ENCODE measurements around the gene MLLT3. TPM values are rescaled to one million over a fixed set of nuclear protein-coding genes. Genes with fewer than 3 reads are reported as not detected.

The MLLT3 gene
- total RNA-seq, 1 experiment from 2014 or later, result 7.0 TPM

- ATAC-seq (no peak), DNase-seq (ENCODE audit: low spot score) (no peak)
- CTCF ChIA-PET, result interaction anchor here (0.7 to 2.6 kb wide), 5 partner anchors 20 to 388 kb away, joined by 3 to 9 read pairs (median 4); partner anchors contain the start of gene MLLT3
- Mint-ChIP-seq H3K36me3 (no peaks in the 10 kb centered on the region), H3K27me3 (ENCODE audit: low read depth) (no peaks in the 10 kb centered on the region), H3K4me1 (peaks cover 37% of the 10 kb centered on the region), H3K4me3 (no peak overlapping the region), H3K9me3 (no peaks in the 10 kb centered on the region), H3K27ac (no peak overlapping the region)
- POLR2A ChIA-PET, result no interaction called here
- TF ChIP-seq USF2 (CRISPR knock-in tag; IDR thresholded peaks at IDR 0.05) (no peak), HMGXB4 (CRISPR knock-in tag; IDR thresholded peaks at IDR 0.05) (no peak), ZSCAN18 (CRISPR knock-in tag; IDR thresholded peaks at IDR 0.05) (no peak), NFATC4 (CRISPR knock-in tag; IDR thresholded peaks at IDR 0.05) (no peak)
Measured at GRCh38 chr9:20552874-20553557, 69.3 kb downstream of the MLLT3 start.

- TF ChIP-seq PRDM15 (CRISPR knock-in tag; IDR thresholded peaks at IDR 0.05) (no peak), MXD4 (CRISPR knock-in tag; IDR thresholded peaks at IDR 0.05; ENCODE audit: borderline replicate concordance) (no peak), GRHL2 (CRISPR knock-in tag; IDR thresholded peaks at IDR 0.05; ENCODE audit: insufficient replicate concordance, severe bottlenecking) (no peak), ZNF512 (CRISPR knock-in tag; IDR thresholded peaks at IDR 0.05; ENCODE audit: borderline replicate concordance) (no peak), TEAD4 (CRISPR knock-in tag; IDR thresholded peaks at IDR 0.05) (no peak), ETV6 (CRISPR knock-in tag; IDR thresholded peaks at IDR 0.05) (no peak), ZNF263 (CRISPR knock-in tag; IDR thresholded peaks at IDR 0.05; ENCODE audit: low read depth) (no peak), ZSCAN18 (CRISPR knock-in tag; IDR thresholded peaks at IDR 0.05) (no peak), ZNF671 (CRISPR knock-in tag; IDR thresholded peaks at IDR 0.05) (no peak), NFE2L1 (CRISPR knock-in tag; IDR thresholded peaks at IDR 0.05) (no peak), ARID4B (CRISPR knock-in tag; IDR thresholded peaks at IDR 0.05; ENCODE audit: borderline replicate concordance) (no peak)
- H3K4me3 Mint-ChIP-seq, result no peak overlapping the region
- no peaks in the 10 kb centered on the region for H3K9me3 Mint-ChIP-seq
- ChIA-PET POLR2A (no interaction called here), CTCF (interaction anchor here (2.6 kb wide), 1 partner anchor 27 kb away, joined by 9 read pairs; no protein-coding TSS in a partner anchor)
- ATAC-seq, result no peak
- H3K27ac Mint-ChIP-seq, result 0 out of 2 replicates have a peak overlapping the region, but pooled peaks have one; percentile 5
- peaks cover 28% of the 10 kb centered on the region for H3K4me1 Mint-ChIP-seq
- H3K27me3 Mint-ChIP-seq (ENCODE audit: low read depth), result no peaks in the 10 kb centered on the region
- H3K36me3 Mint-ChIP-seq, result no peaks in the 10 kb centered on the region
- DNase-seq (ENCODE audit: low spot score), result no peak
Measured at GRCh38 chr9:20551835-20552234, 70.5 kb downstream of the MLLT3 start.
